ENCODE results near the gene KIF1A.

KIF1A gene

DNA sequence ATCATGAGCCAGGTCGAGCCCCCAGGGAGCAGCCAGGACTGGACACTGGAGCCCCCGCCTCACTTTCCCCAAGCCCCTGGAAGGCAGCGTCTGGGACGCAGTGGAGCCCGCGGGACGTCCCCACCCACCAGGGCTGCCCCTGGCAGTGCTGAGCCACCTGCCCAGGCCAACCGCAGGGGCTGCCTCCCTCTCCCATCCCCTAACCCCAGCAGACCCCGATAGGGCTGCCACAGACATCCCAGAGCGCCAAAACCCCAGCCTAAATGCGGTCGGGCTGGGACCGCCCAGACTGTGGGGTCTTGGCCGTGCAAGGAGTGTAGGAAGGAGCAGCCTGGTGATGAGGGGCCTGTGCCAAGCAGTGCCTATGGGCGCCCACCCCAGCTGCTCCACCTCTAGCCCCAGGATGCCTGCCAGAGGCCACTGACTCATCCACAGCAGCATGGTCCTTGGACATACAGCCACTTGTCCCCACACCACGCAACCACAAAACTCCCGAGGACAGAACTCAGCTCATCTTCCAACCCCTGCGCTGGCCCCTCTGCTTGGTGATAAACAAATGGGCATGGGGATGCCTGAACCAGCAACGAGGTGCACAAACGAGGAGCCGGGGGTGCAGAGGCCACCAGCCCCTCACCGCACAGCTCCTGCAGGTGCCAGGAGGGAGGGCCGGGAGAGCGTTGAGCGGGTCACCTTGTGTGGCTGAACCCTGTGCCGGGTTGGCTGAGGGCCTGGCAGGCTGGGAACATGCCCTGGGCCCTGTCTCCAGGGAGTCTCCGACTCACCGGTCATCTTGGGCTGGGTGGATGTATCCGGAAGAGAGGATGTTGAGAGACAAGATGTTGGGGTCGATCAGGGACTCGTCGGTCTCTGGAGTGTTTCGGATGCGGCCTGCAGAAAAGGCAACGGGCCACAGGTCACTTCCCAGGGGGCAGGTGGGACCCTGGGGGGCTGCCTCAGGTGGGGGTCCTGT is 83.5 kb downstream of the KIF1A start:
- H3K27ac ChIP-seq (ENCODE audit: low read depth, low read length), result no peak overlapping the region
- peaks cover 12 to 51% (median 30%) of the 10 kb centered on the region in 5 donors for H3K27me3 ChIP-seq (ENCODE audit: control insufficient read depth in 5 of 5, insufficient read depth in 4 of 5, low read length in 5 of 5)
- no peak overlapping the region for H3K9ac ChIP-seq (ENCODE audit: low read length in 5 of 5)
- no peaks in the 10 kb centered on the region for H3K4me1 ChIP-seq (ENCODE audit: control insufficient read depth in 5 of 5, insufficient read depth in 5 of 5, low read length in 5 of 5)
- no peak overlapping the region for H3K4me3 ChIP-seq (ENCODE audit: low read depth in 1 of 5, low read length in 5 of 5)
- H3K36me3 ChIP-seq (ENCODE audit: control insufficient read depth in 5 of 5, insufficient read depth in 5 of 5, low read length in 5 of 5), result no peaks in the 10 kb centered on the region
- H3K9me3 ChIP-seq (ENCODE audit: control insufficient read depth in 5 of 5, low read length in 5 of 5), result no peaks in the 10 kb centered on the region

DNA sequence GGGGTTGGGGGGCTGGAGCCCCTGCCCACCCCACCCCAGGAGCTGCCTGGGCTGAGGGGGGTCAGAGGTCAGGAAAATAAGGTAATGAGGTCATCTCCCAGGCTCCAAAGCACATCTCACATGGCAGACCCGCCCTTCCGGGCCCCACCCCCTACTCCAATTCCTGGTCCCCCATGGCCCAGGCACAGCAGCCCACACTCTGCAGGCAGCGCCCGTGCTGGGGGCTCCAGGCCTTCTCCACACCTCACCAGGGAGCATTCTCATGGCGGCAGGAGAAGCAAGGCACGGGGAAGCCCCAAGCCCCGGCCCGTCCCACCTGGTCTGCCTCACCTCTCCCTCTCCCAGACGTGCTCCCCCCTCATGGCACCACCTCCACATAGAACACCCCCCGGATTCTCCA is 84.5 kb downstream of the KIF1A start:
- H3K27ac ChIP-seq (ENCODE audit: low read depth, low read length), result no peak overlapping the region
- H3K9ac ChIP-seq (ENCODE audit: low read length in 5 of 5), result no peak overlapping the region
- H3K4me3 ChIP-seq (ENCODE audit: low read depth in 1 of 5, low read length in 5 of 5), result no peak overlapping the region
- H3K36me3 ChIP-seq (ENCODE audit: control insufficient read depth in 5 of 5, insufficient read depth in 5 of 5, low read length in 5 of 5), result no peaks in the 10 kb centered on the region
- no peaks in the 10 kb centered on the region for H3K4me1 ChIP-seq (ENCODE audit: control insufficient read depth in 5 of 5, insufficient read depth in 5 of 5, low read length in 5 of 5)
- no peaks in the 10 kb centered on the region for H3K9me3 ChIP-seq (ENCODE audit: control insufficient read depth in 5 of 5, low read length in 5 of 5)
- peaks cover 23 to 51% (median 32%) of the 10 kb centered on the region in 5 donors for H3K27me3 ChIP-seq (ENCODE audit: control insufficient read depth in 5 of 5, insufficient read depth in 4 of 5, low read length in 5 of 5)

DNA sequence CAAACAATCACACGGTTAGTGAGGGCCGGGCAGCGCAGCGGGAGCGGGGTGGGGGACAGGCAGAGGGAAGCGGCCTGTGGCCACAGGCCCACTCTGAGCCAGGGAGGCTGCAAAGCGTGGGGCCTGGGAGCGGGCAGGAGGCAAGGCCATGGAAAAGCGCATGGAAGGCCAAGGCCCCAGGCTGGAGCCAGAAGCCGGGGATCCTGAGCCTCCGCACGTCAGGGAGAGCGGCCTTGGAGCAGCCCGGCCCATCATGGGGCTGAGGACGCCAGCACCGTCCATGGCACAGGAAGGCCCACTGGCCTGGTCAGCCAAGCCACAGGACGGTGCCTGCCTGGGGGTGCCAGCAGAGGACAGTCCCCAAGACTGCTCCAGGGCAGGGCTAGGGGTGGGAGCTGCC is 85.3 kb downstream of the KIF1A start:
- H3K36me3 ChIP-seq (ENCODE audit: control insufficient read depth in 5 of 5, insufficient read depth in 5 of 5, low read length in 5 of 5), result no peaks in the 10 kb centered on the region
- no peaks in the 10 kb centered on the region for H3K9me3 ChIP-seq (ENCODE audit: control insufficient read depth in 5 of 5, low read length in 5 of 5)
- peaks cover 29 to 57% (median 40%) of the 10 kb centered on the region in 5 donors for H3K27me3 ChIP-seq (ENCODE audit: control insufficient read depth in 5 of 5, insufficient read depth in 4 of 5, low read length in 5 of 5)
- H3K9ac ChIP-seq (ENCODE audit: low read length in 5 of 5), result no peak overlapping the region
- no peak overlapping the region for H3K27ac ChIP-seq (ENCODE audit: low read depth, low read length)
- no peaks in the 10 kb centered on the region for H3K4me1 ChIP-seq (ENCODE audit: control insufficient read depth in 5 of 5, insufficient read depth in 5 of 5, low read length in 5 of 5)
- no peak overlapping the region for H3K4me3 ChIP-seq (ENCODE audit: low read depth in 1 of 5, low read length in 5 of 5)

DNA sequence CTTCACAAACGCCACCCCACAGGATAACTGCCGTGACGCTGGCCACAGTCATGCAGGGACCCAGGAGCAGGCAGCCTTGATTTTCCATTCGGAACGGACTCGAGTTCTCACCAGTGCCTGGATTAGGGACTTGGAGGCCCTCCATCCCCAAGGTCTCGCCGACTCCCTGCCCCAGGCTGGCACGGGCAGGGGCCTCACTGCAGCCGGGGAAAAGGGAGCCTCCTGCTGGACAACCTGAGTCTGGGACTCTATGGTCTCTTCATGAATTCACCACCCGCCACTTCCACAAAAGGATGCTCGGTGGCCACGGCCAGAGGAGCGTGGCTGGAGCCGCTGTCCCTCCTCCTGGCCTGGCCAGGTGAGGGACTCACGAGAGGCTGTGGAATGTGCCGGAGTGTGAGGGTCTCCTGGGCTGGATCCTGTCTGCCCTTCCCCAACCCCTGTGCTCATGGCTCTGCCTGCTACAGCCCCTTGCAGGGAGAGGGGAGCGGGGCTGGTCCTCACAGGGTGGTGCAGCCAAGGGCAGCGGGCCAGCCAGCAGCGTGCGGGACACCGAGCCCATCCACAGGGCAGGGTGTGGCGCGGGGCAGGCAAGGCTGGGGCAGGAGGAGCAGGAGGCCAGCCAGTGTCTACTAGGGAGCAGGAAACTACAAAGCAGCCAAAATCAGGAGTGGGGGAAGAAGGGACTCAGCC is 86.1 kb downstream of the KIF1A start:
- H3K4me3 ChIP-seq (ENCODE audit: low read depth in 1 of 5, low read length in 5 of 5), result no peak overlapping the region
- no peak overlapping the region for H3K9ac ChIP-seq (ENCODE audit: low read length in 5 of 5)
- no peaks in the 10 kb centered on the region for H3K9me3 ChIP-seq (ENCODE audit: control insufficient read depth in 5 of 5, low read length in 5 of 5)
- H3K27me3 ChIP-seq (ENCODE audit: control insufficient read depth in 5 of 5, insufficient read depth in 4 of 5, low read length in 5 of 5), result peaks cover 30 to 65% (median 47%) of the 10 kb centered on the region in 5 donors
- H3K36me3 ChIP-seq (ENCODE audit: control insufficient read depth in 5 of 5, insufficient read depth in 5 of 5, low read length in 5 of 5), result no peaks in the 10 kb centered on the region
- no peaks in the 10 kb centered on the region for H3K4me1 ChIP-seq (ENCODE audit: control insufficient read depth in 5 of 5, insufficient read depth in 5 of 5, low read length in 5 of 5)
- H3K27ac ChIP-seq (ENCODE audit: low read depth, low read length), result no peak overlapping the region

DNA sequence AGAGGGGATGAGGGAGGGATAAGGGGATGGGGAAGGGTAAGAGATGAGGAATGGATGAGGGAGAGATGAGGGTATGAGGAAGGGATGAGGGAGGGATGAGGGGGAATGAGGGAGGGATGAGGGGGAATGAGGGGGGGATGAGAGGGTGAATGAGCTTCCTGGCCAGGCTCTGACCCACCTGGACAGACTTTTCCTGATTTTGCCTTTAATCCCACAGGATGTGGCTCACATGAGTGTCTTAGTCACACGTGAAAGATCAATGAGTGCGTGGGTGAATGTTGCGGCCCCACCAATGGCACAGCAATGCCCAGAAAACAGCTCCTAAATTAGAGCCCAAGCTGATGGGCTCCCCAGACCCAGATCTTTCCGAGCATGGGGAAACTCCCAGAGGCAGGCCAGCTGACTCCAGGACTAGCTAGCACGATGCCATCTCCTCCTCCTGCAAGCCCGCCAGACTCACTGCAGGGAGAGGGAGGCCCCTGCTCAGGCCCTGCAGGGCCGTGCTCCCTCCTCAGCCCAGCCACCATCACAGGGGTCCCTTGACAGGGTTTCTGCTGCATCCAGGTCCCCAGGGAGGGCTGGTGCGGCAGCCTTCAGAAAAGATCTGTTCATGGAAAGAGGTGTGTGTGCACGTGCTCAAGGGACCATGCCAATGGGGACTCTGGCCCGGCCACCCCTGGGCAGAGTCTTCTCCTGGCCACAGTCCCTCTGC is 87.0 kb downstream of the KIF1A start:
- H3K27ac ChIP-seq (ENCODE audit: low read depth, low read length), result no peak overlapping the region

DNA sequence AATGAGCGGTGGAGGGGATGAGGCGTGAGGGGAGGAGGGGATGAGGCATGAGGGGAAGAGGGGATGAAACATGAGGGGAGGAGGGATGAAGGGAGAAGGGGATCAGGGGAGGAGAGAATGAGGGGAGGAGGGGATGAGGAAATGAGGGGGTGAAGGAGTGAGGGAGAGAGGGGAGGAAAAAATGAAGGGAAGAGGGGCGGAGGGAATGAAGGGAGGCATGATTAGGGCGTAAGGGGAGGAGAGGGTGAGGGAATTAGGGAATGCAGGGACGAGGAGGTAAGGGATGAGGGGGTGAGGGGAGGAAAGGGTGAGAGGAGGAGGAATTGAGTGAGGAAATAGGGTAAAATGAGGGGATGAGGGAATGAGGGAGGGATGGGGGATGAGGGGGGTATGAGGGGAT is 87.8 kb downstream of the KIF1A start:
- Histone ChIP-seq H3K9ac (ENCODE audit: low read length in 5 of 5) (no peak overlapping the region), H3K9me3 (ENCODE audit: control insufficient read depth in 5 of 5, low read length in 5 of 5) (no peaks in the 10 kb centered on the region), H3K4me3 (ENCODE audit: low read depth in 1 of 5, low read length in 5 of 5) (no peak overlapping the region), H3K27ac (ENCODE audit: low read depth, low read length) (no peak overlapping the region), H3K36me3 (ENCODE audit: control insufficient read depth in 5 of 5, insufficient read depth in 5 of 5, low read length in 5 of 5) (no peaks in the 10 kb centered on the region), H3K4me1 (ENCODE audit: control insufficient read depth in 5 of 5, insufficient read depth in 5 of 5, low read length in 5 of 5) (no peaks in the 10 kb centered on the region), H3K27me3 (ENCODE audit: control insufficient read depth in 5 of 5, insufficient read depth in 4 of 5, low read length in 5 of 5) (peaks cover 22 to 63% (median 43%) of the 10 kb centered on the region in 5 donors)

More for the DNA sequence above, 87.0 kb downstream of the KIF1A start:
- H3K4me3 ChIP-seq (ENCODE audit: low read depth in 1 of 5, low read length in 5 of 5), result no peak overlapping the region
- no peaks in the 10 kb centered on the region for H3K36me3 ChIP-seq (ENCODE audit: control insufficient read depth in 5 of 5, insufficient read depth in 5 of 5, low read length in 5 of 5)
- no peaks in the 10 kb centered on the region for H3K4me1 ChIP-seq (ENCODE audit: control insufficient read depth in 5 of 5, insufficient read depth in 5 of 5, low read length in 5 of 5)
- peaks cover 26 to 70% (median 46%) of the 10 kb centered on the region in 5 donors for H3K27me3 ChIP-seq (ENCODE audit: control insufficient read depth in 5 of 5, insufficient read depth in 4 of 5, low read length in 5 of 5)
- H3K9me3 ChIP-seq (ENCODE audit: control insufficient read depth in 5 of 5, low read length in 5 of 5), result no peaks in the 10 kb centered on the region
- no peak overlapping the region for H3K9ac ChIP-seq (ENCODE audit: low read length in 5 of 5)

DNA sequence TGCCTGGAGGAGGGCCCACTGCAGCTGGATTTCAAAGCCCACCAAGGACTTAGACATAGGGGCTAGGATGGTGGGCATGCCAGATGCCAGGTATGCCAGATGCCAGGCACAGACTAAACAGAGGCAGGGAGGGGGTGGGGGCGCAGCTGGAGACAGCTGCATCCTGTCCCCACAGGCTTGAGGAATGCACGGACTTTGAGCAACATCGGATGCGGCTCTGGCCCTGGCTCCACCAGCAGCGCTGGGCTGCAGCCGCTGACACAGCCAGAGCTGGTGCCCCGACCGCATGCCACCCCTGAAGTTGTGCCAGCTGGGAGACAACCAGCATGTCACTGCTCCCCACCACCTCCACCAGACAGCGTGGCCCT is 88.9 kb downstream of the KIF1A start:
- no peaks in the 10 kb centered on the region for H3K4me1 ChIP-seq (ENCODE audit: control insufficient read depth in 5 of 5, insufficient read depth in 5 of 5, low read length in 5 of 5)
- H3K4me3 ChIP-seq (ENCODE audit: low read depth in 1 of 5, low read length in 5 of 5), result no peak overlapping the region
- H3K9ac ChIP-seq (ENCODE audit: low read length in 5 of 5), result no peak overlapping the region
- H3K9me3 ChIP-seq (ENCODE audit: control insufficient read depth in 5 of 5, low read length in 5 of 5), result no peaks in the 10 kb centered on the region
- no peak overlapping the region for H3K27ac ChIP-seq (ENCODE audit: low read depth, low read length)
- no peaks in the 10 kb centered on the region for H3K36me3 ChIP-seq (ENCODE audit: control insufficient read depth in 5 of 5, insufficient read depth in 5 of 5, low read length in 5 of 5)
- H3K27me3 ChIP-seq (ENCODE audit: control insufficient read depth in 5 of 5, insufficient read depth in 4 of 5, low read length in 5 of 5), result peaks cover 15 to 55% (median 41%) of the 10 kb centered on the region in 5 donors

DNA sequence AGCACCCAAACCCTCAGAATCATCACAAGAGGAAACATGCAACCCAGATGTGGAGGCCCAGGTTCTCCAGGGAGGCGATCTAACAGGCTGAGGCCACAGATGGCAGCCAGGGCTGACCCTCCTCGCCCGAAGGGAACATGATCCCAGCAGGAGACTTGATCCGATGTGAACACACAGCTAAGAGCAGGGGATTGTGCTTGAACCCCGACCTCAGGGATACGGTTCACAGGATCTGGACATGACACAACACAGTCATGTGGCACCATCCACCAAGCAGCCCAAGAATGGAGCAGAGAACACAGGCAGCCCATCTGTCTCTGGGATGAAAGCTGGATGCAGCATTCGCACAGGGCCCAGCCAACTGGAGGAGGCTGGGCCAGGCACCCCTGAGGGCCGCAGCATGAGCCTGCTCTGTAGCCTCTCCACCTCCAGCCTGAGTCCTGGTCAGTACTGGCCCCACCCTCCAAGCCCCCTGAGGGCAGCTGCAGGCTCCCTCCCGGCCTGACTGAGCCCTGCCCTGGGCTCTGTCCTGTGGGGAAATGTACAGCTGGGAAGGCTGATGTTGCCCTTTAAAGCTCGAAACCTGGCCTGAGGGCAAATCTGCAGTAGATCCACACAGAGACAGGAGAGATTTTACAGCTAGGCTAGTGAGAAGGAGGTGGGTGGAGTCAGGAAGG is 89.4 kb downstream of the KIF1A start:
- Histone ChIP-seq H3K27ac (ENCODE audit: low read depth, low read length) (no peak overlapping the region), H3K27me3 (ENCODE audit: control insufficient read depth in 5 of 5, insufficient read depth in 4 of 5, low read length in 5 of 5) (peaks cover 12 to 52% (median 36%) of the 10 kb centered on the region in 5 donors), H3K4me1 (ENCODE audit: control insufficient read depth in 5 of 5, insufficient read depth in 5 of 5, low read length in 5 of 5) (no peaks in the 10 kb centered on the region), H3K9ac (ENCODE audit: low read length in 5 of 5) (no peak overlapping the region), H3K36me3 (ENCODE audit: control insufficient read depth in 5 of 5, insufficient read depth in 5 of 5, low read length in 5 of 5) (no peaks in the 10 kb centered on the region), H3K9me3 (ENCODE audit: control insufficient read depth in 5 of 5, low read length in 5 of 5) (peaks cover 0 to 2% (median 0%) of the 10 kb centered on the region in 5 donors), H3K4me3 (ENCODE audit: low read depth in 1 of 5, low read length in 5 of 5) (no peak overlapping the region)

DNA sequence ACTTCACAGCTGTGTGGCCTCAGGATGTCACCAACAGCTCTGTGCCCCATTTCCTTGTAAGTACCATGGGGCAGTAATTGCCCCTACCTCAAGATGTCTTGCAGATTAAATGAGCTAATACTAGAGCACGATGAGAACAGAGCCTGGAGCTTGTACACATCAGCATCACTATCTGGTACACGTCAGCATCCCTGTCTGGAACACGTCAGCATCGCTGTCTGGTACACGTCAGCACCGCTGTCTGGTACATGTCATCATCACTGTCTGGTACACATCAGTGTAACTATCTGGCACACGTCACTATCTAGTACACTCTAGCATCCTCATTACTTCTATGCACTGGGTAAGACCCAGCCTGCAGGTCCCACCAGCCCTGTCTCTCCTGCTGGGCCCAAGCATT is 91.2 kb downstream of the KIF1A start:
- no peak overlapping the region for H3K27ac ChIP-seq (ENCODE audit: low read depth, low read length)
- H3K36me3 ChIP-seq (ENCODE audit: control insufficient read depth in 5 of 5, insufficient read depth in 5 of 5, low read length in 5 of 5), result no peaks in the 10 kb centered on the region
- no peak overlapping the region for H3K4me3 ChIP-seq (ENCODE audit: low read depth in 1 of 5, low read length in 5 of 5)
- H3K9me3 ChIP-seq (ENCODE audit: control insufficient read depth in 5 of 5, low read length in 5 of 5), result peaks cover 0 to 2% (median 0%) of the 10 kb centered on the region in 5 donors
- no peaks in the 10 kb centered on the region for H3K4me1 ChIP-seq (ENCODE audit: control insufficient read depth in 5 of 5, insufficient read depth in 5 of 5, low read length in 5 of 5)
- H3K27me3 ChIP-seq (ENCODE audit: control insufficient read depth in 5 of 5, insufficient read depth in 4 of 5, low read length in 5 of 5), result peaks cover 10 to 40% (median 32%) of the 10 kb centered on the region in 5 donors
- H3K9ac ChIP-seq (ENCODE audit: low read length in 5 of 5), result no peak overlapping the region

Measured in subcutaneous abdominal adipose tissue (tissue), 5 donors.